Measurements from ENCODE around the gene RASGRP1.

The RASGRP1 gene

GRCh38 chr15:38551720-38552648 lies 12.6 kb downstream of the RASGRP1 start:
- no peak overlapping the region for H3K4me3 ChIP-seq
- no peak overlapping the region for H3K27ac ChIP-seq
- no peak for DNase-seq (ENCODE audit: low spot score)
- no peak for TF ChIP-seq CTCF (IDR thresholded peaks at IDR 0.05)

- TF ChIP-seq CTCF (IDR thresholded peaks at IDR 0.05) = no peak
- no peak for DNase-seq (ENCODE audit: low spot score)
- Histone ChIP-seq H3K27ac (no peak overlapping the region), H3K4me3 (no peak overlapping the region)
Observed at GRCh38 chr15:38549222-38549621, 15.4 kb downstream of the RASGRP1 start.

GRCh38 chr15:38547255-38547997 lies 17.2 kb downstream of the RASGRP1 start:
- H3K27ac ChIP-seq = no peak overlapping the region
- DNase-seq (ENCODE audit: low spot score) = no peak
- H3K4me3 ChIP-seq = no peak overlapping the region
- TF ChIP-seq CTCF (IDR thresholded peaks at IDR 0.05) = no peak

GRCh38 chr15:38545179-38545578 lies 19.4 kb downstream of the RASGRP1 start:
- TF ChIP-seq CTCF (IDR thresholded peaks at IDR 0.05) = no peak
- DNase-seq (ENCODE audit: low spot score) = no peak
- H3K27ac ChIP-seq = no peak overlapping the region
- H3K4me3 ChIP-seq = no peak overlapping the region

- Histone ChIP-seq H3K4me3 (no peak overlapping the region), H3K27ac (no peak overlapping the region)
- TF ChIP-seq CTCF (IDR thresholded peaks at IDR 0.05) = no peak
- no peak for DNase-seq (ENCODE audit: low spot score)
Observed at GRCh38 chr15:38541026-38541425, 23.6 kb downstream of the RASGRP1 start.

- no peak for DNase-seq (ENCODE audit: low spot score)
- TF ChIP-seq CTCF (IDR thresholded peaks at IDR 0.05) = no peak
- Histone ChIP-seq H3K27ac (no peak overlapping the region), H3K4me3 (no peak overlapping the region)
Observed at GRCh38 chr15:38540510-38540909, 24.1 kb downstream of the RASGRP1 start.

Data from coronary artery (tissue), 2 donors.